Measurements from ENCODE around the gene TDRKH. TPM values are rescaled to one million over a fixed set of nuclear protein-coding genes. Genes with fewer than 3 reads are reported as not detected.

Gene TDRKH
- total RNA-seq, 2 donors from 2014 or later = 2.6 to 4.0 TPM

DNA sequence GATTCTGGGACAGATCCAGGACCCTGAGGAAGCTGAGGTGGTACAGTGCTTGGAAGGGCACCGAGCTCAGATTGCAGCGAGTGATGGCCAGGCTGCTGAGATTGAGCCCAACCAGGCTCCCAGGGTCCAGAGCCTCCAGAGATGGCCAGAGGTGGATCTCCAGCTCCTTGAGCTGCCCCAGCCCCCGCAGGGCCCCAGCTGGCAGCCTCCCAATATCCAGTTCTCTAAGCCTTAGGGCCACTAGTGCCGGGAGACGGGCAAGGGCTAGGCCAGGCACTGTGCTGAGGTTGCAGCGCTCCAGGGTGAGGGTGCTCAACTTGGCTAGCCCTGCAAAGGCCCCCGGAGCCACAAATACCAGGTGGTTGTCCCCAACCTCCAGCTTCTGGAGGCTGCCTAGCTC lies 11.5 kb upstream of the TDRKH start:
- no peak overlapping the region for H3K27ac ChIP-seq
- no peaks in the 10 kb centered on the region for H3K9me3 ChIP-seq
- intact Hi-C loops (cut with DNase I) = no loop called here
- DNase-seq (no peak), ATAC-seq (no peak)
- H3K4me3 ChIP-seq = no peak overlapping the region
- no peak for TF ChIP-seq POLR2A (IDR thresholded peaks at IDR 0.05)
- no peak for TF ChIP-seq CTCF (IDR thresholded peaks at IDR 0.05)
- no peaks in the 10 kb centered on the region for H3K36me3 ChIP-seq (replicated peaks in 1 of 2; ENCODE audit: insufficient read depth in 1 of 2, low read depth in 2 of 2)
- H3K4me1 ChIP-seq = no peaks in the 10 kb centered on the region
- no peaks in the 10 kb centered on the region for H3K27me3 ChIP-seq
- WGBS, 2 donors = 88 to 90% methylated on average over 2 to 7 of the region's 7 CpGs

- intact Hi-C loops (cut with DNase I) = no loop called here
- H3K4me1 ChIP-seq = no peaks in the 10 kb centered on the region
- DNase-seq (no peak), ATAC-seq (no peak)
- 91 to 93% methylated on average over 5 to 12 of the region's 12 CpGs for WGBS, 2 donors
- no peak overlapping the region for H3K27ac ChIP-seq
- no peaks in the 10 kb centered on the region for H3K27me3 ChIP-seq
- no peaks in the 10 kb centered on the region for H3K36me3 ChIP-seq (replicated peaks in 1 of 2; ENCODE audit: insufficient read depth in 1 of 2, low read depth in 2 of 2)
- no peaks in the 10 kb centered on the region for H3K9me3 ChIP-seq
- TF ChIP-seq CTCF (IDR thresholded peaks at IDR 0.05) (no peak), POLR2A (IDR thresholded peaks at IDR 0.05) (no peak)
- H3K4me3 ChIP-seq = no peak overlapping the region
Observed at GRCh38 chr1:151801310-151801820, 11.1 kb upstream of the TDRKH start.

DNA sequence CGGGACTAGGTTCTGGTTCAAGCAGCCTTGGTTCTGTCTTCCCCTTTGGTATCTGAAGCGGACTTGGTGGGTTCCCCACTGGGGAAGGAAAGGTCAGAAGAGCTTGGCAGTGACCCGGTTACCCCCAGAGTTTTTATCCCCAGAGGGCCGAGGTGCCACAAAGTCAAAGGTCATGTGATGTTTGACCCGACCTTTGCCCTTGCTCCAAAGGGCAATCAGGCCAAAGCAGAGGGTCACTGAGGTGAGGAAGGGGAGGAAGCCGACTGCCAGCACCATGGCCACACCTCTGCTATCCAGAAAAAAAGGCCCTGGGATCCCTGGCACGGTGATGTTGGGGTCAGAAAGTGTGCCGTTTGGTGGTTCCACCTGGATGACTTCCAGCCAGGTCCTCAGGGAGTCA lies 10.5 kb upstream of the TDRKH start:
- WGBS, 2 donors = 61 to 76% methylated on average over 5 to 8 of the region's 8 CpGs
- Histone ChIP-seq H3K4me3 (no peak overlapping the region), H3K27ac (no peak overlapping the region), H3K9me3 (no peaks in the 10 kb centered on the region), H3K4me1 (no peaks in the 10 kb centered on the region), H3K27me3 (no peaks in the 10 kb centered on the region), H3K36me3 (replicated peaks in 1 of 2; ENCODE audit: insufficient read depth in 1 of 2, low read depth in 2 of 2) (no peaks in the 10 kb centered on the region)
- no peak for DNase-seq
- intact Hi-C loops (cut with DNase I) = no loop called here
- no peak for ATAC-seq
- TF ChIP-seq CTCF (IDR thresholded peaks at IDR 0.05) = no peak
- no peak for TF ChIP-seq POLR2A (IDR thresholded peaks at IDR 0.05)

DNA sequence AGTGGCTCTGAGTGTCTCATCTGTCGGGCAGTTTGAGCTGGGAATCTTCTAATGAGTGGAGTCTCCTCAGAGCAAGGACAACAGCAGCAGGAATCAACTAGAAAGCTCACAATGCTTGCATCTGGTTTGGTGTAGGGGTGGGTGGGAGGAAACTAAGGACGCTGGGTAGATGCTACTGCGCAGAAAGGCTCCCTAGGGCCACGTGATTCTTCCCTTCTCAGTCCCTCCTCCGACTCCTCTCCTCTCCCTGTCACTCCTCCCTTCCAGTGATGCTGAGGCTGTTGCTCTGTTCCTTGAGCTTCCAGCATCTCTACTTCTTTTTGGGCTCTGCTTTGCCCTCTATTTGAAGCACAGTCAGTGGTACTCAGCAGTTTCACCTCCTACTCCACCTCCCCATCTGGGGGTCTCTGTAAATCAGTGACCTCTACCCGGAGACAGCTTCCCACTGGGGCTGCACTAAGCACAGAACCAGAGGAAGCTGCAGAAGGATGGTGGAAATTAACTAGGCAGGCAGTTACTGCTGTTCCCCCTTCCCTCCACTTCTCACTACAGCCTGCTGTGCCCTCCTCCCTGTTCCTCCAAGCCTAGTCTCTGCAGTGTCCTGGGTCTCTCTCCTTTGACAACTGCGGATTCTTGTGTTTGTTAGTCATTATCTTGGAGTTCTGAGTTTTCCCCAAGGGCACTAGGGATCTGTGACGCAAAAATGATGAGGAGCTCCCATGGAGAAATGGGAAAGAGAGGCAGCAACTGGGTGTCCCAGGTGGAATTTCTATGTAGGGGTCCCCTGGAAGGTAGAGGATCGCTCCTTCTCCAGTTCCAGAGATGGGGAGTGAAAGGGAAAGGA lies 9.1 kb upstream of the TDRKH start:
- no peak for TF ChIP-seq CTCF (IDR thresholded peaks at IDR 0.05)
- TF ChIP-seq POLR2A (IDR thresholded peaks at IDR 0.05) = no peak
- 58 to 73% methylated on average over 9 of the region's 9 CpGs for WGBS, 2 donors
- no peak overlapping the region for H3K27ac ChIP-seq
- no peak overlapping the region for H3K4me3 ChIP-seq
- no peaks in the 10 kb centered on the region for H3K9me3 ChIP-seq
- DNase-seq (no peak), ATAC-seq (no peak)
- no peaks in the 10 kb centered on the region for H3K27me3 ChIP-seq
- no peaks in the 10 kb centered on the region for H3K4me1 ChIP-seq
- H3K36me3 ChIP-seq (replicated peaks in 1 of 2; ENCODE audit: insufficient read depth in 1 of 2, low read depth in 2 of 2) = no peaks in the 10 kb centered on the region
- intact Hi-C loops (cut with DNase I) = no loop called here

DNA sequence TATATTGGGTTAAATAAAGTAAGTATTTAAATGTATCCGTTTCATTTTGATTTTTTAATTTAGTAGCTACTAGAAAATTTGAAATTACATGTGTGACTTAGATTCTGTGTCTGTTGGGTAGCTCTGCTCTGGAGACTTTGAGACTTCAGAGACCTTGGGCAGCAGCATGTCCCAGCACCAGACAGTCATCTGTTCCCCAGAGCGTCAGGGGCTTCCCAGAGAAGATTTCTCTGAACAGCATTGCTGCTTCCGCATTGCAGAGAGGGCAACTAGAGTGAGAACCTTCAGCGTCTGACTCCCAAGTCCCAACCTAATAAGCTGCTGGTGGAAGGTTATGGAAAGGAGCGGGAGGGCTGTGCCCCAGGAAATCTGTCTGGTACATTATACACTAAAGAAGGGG lies 8.3 kb upstream of the TDRKH start:
- intact Hi-C loops (cut with DNase I) = no loop called here
- Histone ChIP-seq H3K4me3 (no peak overlapping the region), H3K36me3 (replicated peaks in 1 of 2; ENCODE audit: insufficient read depth in 1 of 2, low read depth in 2 of 2) (no peaks in the 10 kb centered on the region), H3K4me1 (no peaks in the 10 kb centered on the region), H3K27ac (no peak overlapping the region), H3K27me3 (no peaks in the 10 kb centered on the region), H3K9me3 (no peaks in the 10 kb centered on the region)
- WGBS, 2 donors = 86 to 89% methylated on average over 5 of the region's 5 CpGs
- TF ChIP-seq CTCF (IDR thresholded peaks at IDR 0.05) = no peak
- no peak for TF ChIP-seq POLR2A (IDR thresholded peaks at IDR 0.05)
- ATAC-seq = no peak
- DNase-seq = no peak

Measured in body of pancreas (tissue), 4 donors.